ENCODE results near the gene MLLT1.

DNA sequence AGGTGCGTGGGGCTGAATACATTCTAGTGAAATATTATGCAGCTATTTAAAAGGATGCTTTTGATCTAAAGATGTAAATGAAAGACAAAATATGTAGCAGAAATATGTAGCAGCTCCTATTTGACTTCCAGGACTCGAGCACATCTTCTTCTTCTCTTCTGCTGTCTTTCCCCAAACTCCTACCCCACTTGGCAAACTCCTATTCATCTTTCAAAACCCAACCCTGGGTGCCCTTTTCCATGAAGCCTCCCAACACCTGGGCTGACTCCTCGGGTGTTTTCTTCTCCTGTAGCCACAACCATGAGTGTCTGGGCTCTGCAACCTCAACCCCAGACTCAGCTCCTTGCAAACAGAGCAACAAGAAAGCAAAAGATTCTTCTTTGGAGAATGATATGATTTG, 42.5 kb upstream of the MLLT1 start:
- TF ChIP-seq CTCF (IDR thresholded peaks at IDR 0.05; ENCODE audit: low read depth, low read length, missing input control) = no peak
- TF ChIP-seq REST (IDR thresholded peaks at IDR 0.05) = no peak
- TF ChIP-seq RAD21 (IDR thresholded peaks at IDR 0.05) = no peak
